Activated CD4-positive, alpha-beta T cell treated with anti-CD3 and anti-CD28 coated beads for 1 hour (primary cell): ENCODE data around the gene NCMAP.

Experiments
- DNase-seq: peaks from one replicate; pipeline ENCODE4 v3.0.0-alpha.2; 2020

NCMAP gene

GRCh38 chr1:24636661-24637357 lies 80.9 kb downstream of the NCMAP start:
- DNase-seq: no peak

DNA sequence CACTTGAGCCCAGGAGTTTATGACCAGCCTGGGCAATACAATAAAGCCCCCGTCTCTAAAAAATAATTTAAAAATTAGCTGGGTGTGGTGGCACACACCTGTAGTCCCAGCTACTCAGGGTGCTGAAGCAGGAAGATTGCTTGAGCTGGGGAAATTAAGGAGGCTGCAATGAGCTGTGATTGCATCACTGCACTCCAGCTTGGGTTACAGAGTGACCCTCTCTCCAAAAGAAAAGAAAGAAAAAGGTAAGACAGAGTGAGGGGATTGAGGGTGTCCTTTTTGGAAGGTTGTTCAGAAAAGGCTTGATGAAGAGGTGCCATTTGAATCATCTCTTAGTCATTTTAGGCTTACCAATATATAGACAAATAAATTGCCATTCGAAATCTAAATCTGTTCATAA lies 83.2 kb downstream of the NCMAP start:
- no peak for DNase-seq

- DNase-seq: no peak
Observed at GRCh38 chr1:24639881-24640280, 84.0 kb downstream of the NCMAP start.

DNA sequence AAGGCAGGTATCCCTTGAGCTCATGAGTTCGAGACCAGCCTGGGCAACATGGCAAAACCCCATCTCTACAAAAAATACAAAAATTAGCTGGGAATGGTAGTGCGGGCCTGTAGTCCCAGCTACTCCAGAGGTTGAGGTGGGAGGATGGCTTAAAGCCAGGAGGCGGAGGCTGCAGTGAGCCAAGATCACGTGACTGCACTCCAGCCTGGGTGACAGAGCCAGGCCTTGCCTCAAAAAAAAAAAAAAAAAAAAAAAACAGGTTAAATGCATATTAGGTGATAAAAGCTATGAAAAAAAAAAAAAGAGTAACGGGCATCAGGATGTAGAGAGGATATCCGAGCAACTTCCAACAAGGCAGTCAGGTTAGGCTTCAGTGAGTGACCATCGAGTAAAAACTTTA lies 84.4 kb downstream of the NCMAP start:
- DNase-seq: no peak

DNA sequence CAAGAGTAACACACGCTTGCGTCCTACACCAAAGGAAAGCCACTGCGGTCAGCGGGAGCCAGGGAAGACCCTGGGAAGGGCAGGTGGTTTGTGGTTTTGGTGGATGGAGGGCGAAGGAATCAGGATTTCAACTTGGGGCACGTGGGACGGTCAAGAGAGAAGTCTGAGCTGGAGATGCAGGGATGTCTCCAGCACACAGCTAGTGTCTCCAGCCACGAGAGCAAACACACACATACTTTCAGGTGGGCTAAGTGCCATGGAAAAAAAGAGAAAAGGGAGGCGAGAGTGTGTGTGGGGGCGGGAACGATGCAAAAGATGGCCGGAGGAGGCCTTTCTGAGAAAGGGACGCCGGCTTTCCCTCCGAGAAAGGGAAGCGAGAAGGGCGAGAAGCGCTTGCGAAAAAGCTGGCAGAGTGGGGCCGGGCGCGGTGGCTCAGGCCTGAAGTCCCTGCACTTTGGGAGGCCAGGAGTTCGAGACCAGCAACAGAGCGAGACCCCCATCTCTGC lies 85.8 kb downstream of the NCMAP start:
- no peak for DNase-seq

- peak; percentile 98 for DNase-seq
Observed at GRCh38 chr1:24642481-24643362, 86.8 kb downstream of the NCMAP start, which contains the start of gene SRRM1. Gene SRRM1, plus strand, starts transcription at chr1:24643302. Its CDS starts 25 bp downstream, at chr1:24643327.

- DNase-seq: no peak
Observed at GRCh38 chr1:24643363-24644099, 87.6 kb downstream of the NCMAP start.

GRCh38 chr1:24644100-24644384 lies 88.2 kb downstream of the NCMAP start:
- DNase-seq: no peak

- no peak for DNase-seq
Observed at GRCh38 chr1:24648919-24649318, 93.0 kb downstream of the NCMAP start.

GRCh38 chr1:24652382-24652781 lies 96.5 kb downstream of the NCMAP start:
- no peak for DNase-seq

DNA sequence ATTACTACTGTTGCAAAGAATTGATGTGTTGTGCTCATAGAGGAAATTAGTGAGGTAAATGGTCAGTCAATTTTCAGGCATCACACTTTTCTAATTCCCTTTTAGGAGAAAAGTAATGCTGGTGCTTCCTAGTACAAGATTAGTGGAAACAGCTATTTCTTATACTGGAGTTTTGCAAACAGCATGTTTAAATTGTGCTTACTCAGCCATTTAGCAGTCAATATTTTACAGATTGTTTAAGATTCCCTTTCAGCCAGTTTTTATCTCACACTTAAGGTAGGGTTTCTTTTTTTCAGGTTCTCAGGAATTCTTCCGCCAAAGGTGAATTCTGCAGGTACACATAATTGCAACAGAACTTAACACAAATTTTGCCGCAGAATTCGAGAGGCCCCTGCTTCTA lies 98.1 kb downstream of the NCMAP start:
- DNase-seq: no peak

GRCh38 chr1:24656046-24656445 lies 100.2 kb downstream of the NCMAP start:
- DNase-seq: no peak

GRCh38 chr1:24657781-24658180 lies 101.9 kb downstream of the NCMAP start:
- no peak for DNase-seq
